Trophoblast cell (in vitro differentiated cells and primary cell): ENCODE measurements around the gene INS.

Source experiments
- DNase-seq, 2 donors: peaks; one replicate each; pipeline ENCODE4 v3.0.0-alpha.2; 2016
- H2AFZ ChIP-seq: 2 replicates; pipeline ENCODE4 v1.6.1; 2013; ENCODE audit warnings: low read length, moderate library complexity, mild to moderate bottlenecking; ENCODE audit not compliant: insufficient read depth, poor library complexity
- H2AK5ac ChIP-seq: 2 replicates; pipeline ENCODE4 v1.6.1; 2013; ENCODE audit warnings: mild to moderate bottlenecking, low read length
- H2BK120ac ChIP-seq: 2 replicates; pipeline ENCODE4 v1.6.1; 2013; ENCODE audit warnings: low read length, mild to moderate bottlenecking, moderate library complexity; ENCODE audit not compliant: insufficient read depth, poor library complexity
- H2BK12ac ChIP-seq: 2 replicates; pipeline ENCODE4 v1.6.1; 2013; ENCODE audit warnings: mild to moderate bottlenecking, low read length, moderate library complexity
- H2BK5ac ChIP-seq: 2 replicates; pipeline ENCODE4 v1.6.1; 2013; ENCODE audit warnings: low read length, low read depth, moderate library complexity, mild to moderate bottlenecking; ENCODE audit not compliant: poor library complexity
- H3K14ac ChIP-seq: 2 replicates; pipeline ENCODE4 v1.6.1; 2013; ENCODE audit warnings: mild to moderate bottlenecking, low read length
- H3K18ac ChIP-seq: 2 replicates; pipeline ENCODE4 v1.6.1; 2013; ENCODE audit warnings: mild to moderate bottlenecking, low read length
- H3K23ac ChIP-seq: 2 replicates; pipeline ENCODE4 v1.6.1; 2013; ENCODE audit warnings: low read length
- H3K27ac ChIP-seq: 2 replicates; pipeline ENCODE4 v1.5.1; 2013; ENCODE audit warnings: low read depth, mild to moderate bottlenecking, inconsistent platforms, low read length, moderate library complexity
- H3K27me3 ChIP-seq: 2 replicates; pipeline ENCODE4 v1.6.1; 2013; ENCODE audit warnings: inconsistent platforms, mild to moderate bottlenecking, low read length, moderate library complexity; ENCODE audit not compliant: insufficient read depth
- H3K36me3 ChIP-seq, 2 experiments: 1 replicate in 1 of 2; 2 replicates in 1 of 2; pipeline ENCODE4 v1.6.1; 2013; ENCODE audit warnings: low read length in 2 of 2, mild to moderate bottlenecking in 2 of 2, moderate library complexity in 1 of 2; ENCODE audit not compliant: insufficient read depth in 2 of 2, control insufficient read depth in 1 of 2
- H3K4ac ChIP-seq: 2 replicates; pipeline ENCODE4 v1.6.1; 2013; ENCODE audit warnings: low read depth, mild to moderate bottlenecking, low read length, moderate library complexity
- H3K4me1 ChIP-seq, 2 experiments: 1 replicate in 1 of 2; 2 replicates in 1 of 2; pipeline ENCODE4 v1.6.1; 2013; ENCODE audit warnings: low read length in 2 of 2, mild to moderate bottlenecking in 2 of 2, moderate library complexity in 1 of 2; ENCODE audit not compliant: insufficient read depth in 2 of 2, control insufficient read depth in 1 of 2
- H3K4me2 ChIP-seq: 2 replicates; pipeline ENCODE4 v1.6.1; 2013; ENCODE audit warnings: inconsistent platforms, mild to moderate bottlenecking, low read length, moderate library complexity
- H3K4me3 ChIP-seq: 2 replicates; pipeline ENCODE4 v1.5.1; 2013; ENCODE audit warnings: mild to moderate bottlenecking, low read depth, low read length, inconsistent platforms
- H3K79me1 ChIP-seq: one replicate; pipeline ENCODE4 v1.6.1; 2013; ENCODE audit warnings: low read length
- H3K79me2 ChIP-seq: 2 replicates; pipeline ENCODE4 v1.6.1; 2013; ENCODE audit warnings: low read length, mild to moderate bottlenecking; ENCODE audit not compliant: control insufficient read depth, insufficient read depth, poor library complexity
- H3K9ac ChIP-seq: 2 replicates; pipeline ENCODE4 v1.6.1; 2013; ENCODE audit warnings: mild to moderate bottlenecking, low read length
- H3K9me3 ChIP-seq: 2 replicates; pipeline ENCODE4 v1.6.1; 2013; ENCODE audit warnings: low read depth, mild to moderate bottlenecking, control low read depth, inconsistent platforms, low read length; ENCODE audit not compliant: insufficient read depth
- H4K12ac ChIP-seq: 2 replicates; pipeline ENCODE4 v1.6.1; 2013; ENCODE audit warnings: low read depth, mild to moderate bottlenecking, low read length, moderate library complexity
- H4K8ac ChIP-seq: 2 replicates; pipeline ENCODE4 v1.6.1; 2013; ENCODE audit warnings: low read depth, mild to moderate bottlenecking, low read length, moderate library complexity
- H4K91ac ChIP-seq: one replicate; pipeline ENCODE4 v1.6.1; 2013; ENCODE audit warnings: low read depth, mild to moderate bottlenecking, low read length, moderate library complexity
- WGBS: extraction: QIAGEN DNeasy Blood & Tissue Kit; methylation state at CpG from one replicate; pipeline ENCODE4 v1.1.7; 2013; ENCODE audit warnings: missing lambda C conversion rate; ENCODE audit not compliant: insufficient read length, insufficient coverage; ENCODE audit errors: extremely low coverage; 5-methylcytosine and 5-hydroxymethylcytosine counted together

INS gene

GRCh38 chr11:2188745-2189144 lies 27.7 kb upstream of the INS start:
- Histone ChIP-seq H3K36me3 (no peaks in the 10 kb centered on the region), H2BK5ac (no peak overlapping the region), H3K23ac (no peak overlapping the region), H2BK12ac (no peak overlapping the region), H3K79me1 (no peaks in the 10 kb centered on the region), H4K12ac (no peak overlapping the region), H4K91ac (no peak overlapping the region), H3K27me3 (no peaks in the 10 kb centered on the region), H2AFZ (no peak overlapping the region), H2BK120ac (no peak overlapping the region), H3K9me3 (peaks cover 11% of the 10 kb centered on the region), H3K14ac (no peak overlapping the region), H3K4me2 (no peak overlapping the region), H3K18ac (no peak overlapping the region), H3K9ac (no peak overlapping the region), H3K4me1 (no peaks in the 10 kb centered on the region), H2AK5ac (no peak overlapping the region), H3K27ac (no peak overlapping the region), H3K79me2 (no peaks in the 10 kb centered on the region), H3K4me3 (no peak overlapping the region), H3K4ac (no peak overlapping the region), H4K8ac (no peak overlapping the region)
- no peak for DNase-seq
- WGBS: no CpG with 5 or more reads among the region's 19 CpGs

- H3K79me1 ChIP-seq: no peaks in the 10 kb centered on the region
- no peak overlapping the region for H3K4ac ChIP-seq
- H3K9ac ChIP-seq: peak overlapping the region; percentile 34
- no peaks in the 10 kb centered on the region for H3K36me3 ChIP-seq
- DNase-seq: no peak
- H3K4me3 ChIP-seq: peak overlapping the region; percentile 14
- no peak overlapping the region for H2AK5ac ChIP-seq
- H3K27me3 ChIP-seq: no peaks in the 10 kb centered on the region
- H3K4me2 ChIP-seq: no peak overlapping the region
- H4K91ac ChIP-seq: no peak overlapping the region
- H3K27ac ChIP-seq: no peak overlapping the region
- WGBS: 100% methylated on average over 6 of the region's 7 CpGs
- no peak overlapping the region for H4K12ac ChIP-seq
- no peaks in the 10 kb centered on the region for H3K4me1 ChIP-seq
- H2AFZ ChIP-seq: no peak overlapping the region
- H2BK12ac ChIP-seq: no peak overlapping the region
- H2BK120ac ChIP-seq: no peak overlapping the region
- no peaks in the 10 kb centered on the region for H3K79me2 ChIP-seq
- H3K23ac ChIP-seq: peak overlapping the region; percentile 81
- no peak overlapping the region for H3K14ac ChIP-seq
- peaks cover 11% of the 10 kb centered on the region for H3K9me3 ChIP-seq
- no peak overlapping the region for H3K18ac ChIP-seq
- no peak overlapping the region for H2BK5ac ChIP-seq
- no peak overlapping the region for H4K8ac ChIP-seq
Observed at GRCh38 chr11:2187280-2187707, 26.3 kb upstream of the INS start.

DNA sequence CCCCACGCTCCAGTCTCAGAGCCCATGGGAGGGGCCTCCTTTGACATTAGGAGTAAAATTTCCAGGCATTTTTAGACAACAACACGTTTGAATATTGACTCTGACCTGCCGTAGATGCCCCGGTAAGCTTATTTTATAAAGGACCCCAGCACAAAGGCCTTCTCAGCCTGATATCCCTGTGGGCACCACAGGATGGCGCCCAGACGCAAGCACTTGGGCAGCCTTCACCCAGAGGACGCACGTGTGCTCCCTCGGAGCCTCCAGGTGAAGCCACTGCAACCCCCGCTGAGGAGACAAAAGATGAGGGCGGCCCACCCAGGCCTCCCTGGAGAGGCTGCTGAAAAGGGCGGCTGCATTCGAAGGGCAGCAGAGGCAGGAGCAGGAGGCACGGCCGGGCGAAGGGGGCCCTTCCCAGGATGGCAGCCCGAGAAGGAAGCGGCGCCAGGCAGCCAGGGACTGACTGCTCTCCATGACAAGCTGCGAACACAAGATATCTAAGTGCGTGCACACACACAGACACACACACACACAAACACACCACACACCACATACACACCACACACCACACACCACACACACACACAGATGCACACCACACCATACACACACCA lies 25.8 kb upstream of the INS start:
- DNase-seq: peak; percentile 65 to 77
- Histone ChIP-seq H3K23ac (peak overlapping the region; percentile 81), H3K4me1 (no peaks in the 10 kb centered on the region), H3K14ac (no peak overlapping the region), H3K27ac (no peak overlapping the region), H3K9me3 (peaks cover 11% of the 10 kb centered on the region), H2BK5ac (no peak overlapping the region), H2AK5ac (no peak overlapping the region), H4K8ac (no peak overlapping the region), H2AFZ (no peak overlapping the region), H3K18ac (no peak overlapping the region), H3K4me3 (peak overlapping the region; percentile 14), H3K79me2 (no peaks in the 10 kb centered on the region), H4K12ac (no peak overlapping the region), H3K9ac (no peak overlapping the region), H4K91ac (no peak overlapping the region), H3K4me2 (no peak overlapping the region), H3K4ac (no peak overlapping the region), H2BK12ac (no peak overlapping the region), H3K79me1 (no peaks in the 10 kb centered on the region), H3K36me3 (no peaks in the 10 kb centered on the region), H2BK120ac (no peak overlapping the region), H3K27me3 (no peaks in the 10 kb centered on the region)
- no CpG with 5 or more reads among the region's 21 CpGs for WGBS

DNA sequence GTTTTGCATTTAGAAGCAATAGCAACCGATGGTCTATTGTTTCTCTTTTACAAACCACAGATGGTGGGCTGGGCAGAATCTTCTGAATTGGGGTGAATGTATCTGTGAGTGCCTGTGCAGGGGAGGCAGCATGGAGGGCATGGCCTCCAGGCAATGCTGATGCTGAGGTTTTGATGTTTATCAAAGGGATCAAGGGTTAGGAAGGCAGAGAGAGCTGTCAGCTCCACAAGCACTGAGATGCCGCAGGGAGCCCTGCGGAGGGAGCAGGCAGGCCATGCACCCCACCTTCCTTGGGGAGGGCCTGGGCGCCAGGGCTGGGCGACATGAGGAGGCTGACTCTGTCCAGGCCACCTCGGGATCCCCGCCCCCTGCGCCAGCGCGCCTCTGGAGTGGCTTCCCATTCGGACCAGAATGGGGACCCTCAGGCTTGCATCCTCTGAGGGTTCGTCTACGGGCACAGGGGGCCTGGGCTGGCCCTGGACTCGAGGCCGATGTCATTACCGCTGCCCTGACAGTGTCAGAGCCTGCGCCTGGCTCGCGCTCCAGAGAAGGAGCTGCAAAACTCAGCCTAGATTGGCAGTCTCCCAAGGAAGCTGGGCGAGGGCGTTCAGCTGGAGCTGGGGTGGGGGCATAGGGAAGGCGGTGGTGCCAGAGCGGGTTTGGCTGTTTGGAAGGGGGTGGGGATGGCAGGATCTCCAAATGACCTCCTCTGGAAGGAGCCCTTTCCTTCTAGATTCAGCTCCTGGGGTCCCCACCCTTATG lies 24.5 kb upstream of the INS start:
- H3K9ac ChIP-seq: no peak overlapping the region
- H2AFZ ChIP-seq: no peak overlapping the region
- no peak overlapping the region for H4K91ac ChIP-seq
- H3K4me2 ChIP-seq: no peak overlapping the region
- no peak overlapping the region for H4K8ac ChIP-seq
- H2BK12ac ChIP-seq: no peak overlapping the region
- H3K27ac ChIP-seq: no peak overlapping the region
- H2BK120ac ChIP-seq: no peak overlapping the region
- no peak overlapping the region for H2BK5ac ChIP-seq
- no peak overlapping the region for H3K4ac ChIP-seq
- H2AK5ac ChIP-seq: no peak overlapping the region
- no peaks in the 10 kb centered on the region for H3K36me3 ChIP-seq
- H3K79me1 ChIP-seq: no peaks in the 10 kb centered on the region
- WGBS: no CpG with 5 or more reads among the region's 23 CpGs
- H3K4me1 ChIP-seq: no peaks in the 10 kb centered on the region
- no peaks in the 10 kb centered on the region for H3K79me2 ChIP-seq
- H3K18ac ChIP-seq: no peak overlapping the region
- H3K4me3 ChIP-seq: no peak overlapping the region
- no peaks in the 10 kb centered on the region for H3K27me3 ChIP-seq
- no peak overlapping the region for H3K14ac ChIP-seq
- no peak overlapping the region for H4K12ac ChIP-seq
- peaks cover 11% of the 10 kb centered on the region for H3K9me3 ChIP-seq
- DNase-seq: no peak
- H3K23ac ChIP-seq: no peak overlapping the region
